ENCODE data around the gene OPCML.

GRCh38 chr11:132493801-132494200, 1038.5 kb downstream of the OPCML start:
- TF ChIP-seq CTCF (IDR thresholded peaks at IDR 0.05; ENCODE audit: low read length) (no peak), EZH2phosphoT487 (IDR thresholded peaks at IDR 0.05; ENCODE audit: low read length) (no peak), EZH2 (optimal IDR thresholded peaks at IDR 0.05; ENCODE audit: low read depth, low read length) (no peak)
